HG02981 (cell line): ENCODE measurements around the gene MED27.

Experiments
- ATAC-seq: cut with Tn5 transposase; IDR thresholded peaks from one replicate; pipeline ENCODE4 v1.9.1; 2021; ENCODE audit warnings: mild to moderate bottlenecking, moderate library complexity; ENCODE audit not compliant: unreplicated experiment

The MED27 gene

GRCh38 chr9:132079391-132080091, at the start of gene MED27:
MED27 (minus strand) TSS chr9:132079867; CDS start chr9:132079844, 23 bp downstream.
- peak; percentile 84 for ATAC-seq

GRCh38 chr9:132127888-132128534, 48.3 kb upstream of the MED27 start:
- no peak for ATAC-seq

- ATAC-seq, result no peak
Measured at GRCh38 chr9:132126680-132127236, 47.1 kb upstream of the MED27 start.

- ATAC-seq, result no peak
Measured at GRCh38 chr9:132125944-132126679, 46.4 kb upstream of the MED27 start.

- ATAC-seq, result no peak
Measured at GRCh38 chr9:132125361-132125760, 45.7 kb upstream of the MED27 start.

- ATAC-seq, result no peak
Measured at GRCh38 chr9:132124800-132125199, 45.1 kb upstream of the MED27 start.

GRCh38 chr9:132121021-132121420, 41.4 kb upstream of the MED27 start:
- ATAC-seq, result no peak

GRCh38 chr9:132117694-132118093, 38.0 kb upstream of the MED27 start:
- no peak for ATAC-seq

- no peak for ATAC-seq
Measured at GRCh38 chr9:132116583-132116982, 36.9 kb upstream of the MED27 start.

GRCh38 chr9:132114102-132114707, 34.5 kb upstream of the MED27 start:
- no peak for ATAC-seq

GRCh38 chr9:132109291-132109690, 29.6 kb upstream of the MED27 start:
- ATAC-seq, result no peak

- ATAC-seq, result no peak
Measured at GRCh38 chr9:132108728-132109127, 29.1 kb upstream of the MED27 start.

GRCh38 chr9:132099741-132100407, 20.2 kb upstream of the MED27 start:
- no peak for ATAC-seq

- no peak for ATAC-seq
Measured at GRCh38 chr9:132099167-132099566, 19.5 kb upstream of the MED27 start.

GRCh38 chr9:132094314-132094791, 14.7 kb upstream of the MED27 start:
- ATAC-seq, result no peak

GRCh38 chr9:132090771-132091170, 11.1 kb upstream of the MED27 start:
- ATAC-seq, result no peak

- ATAC-seq, result no peak
Measured at GRCh38 chr9:132087438-132088030, 7.9 kb upstream of the MED27 start.

GRCh38 chr9:132082188-132082587, 2.5 kb upstream of the MED27 start:
- no peak for ATAC-seq

GRCh38 chr9:132078699-132079356, 839 bp downstream of the MED27 start:
- no peak for ATAC-seq
